Ramos (cell line): ENCODE results near the gene CTCFL.
"Not testable (repeated sequence)": the region's sequence is repeated elsewhere in the genome, so short reads cannot be mapped to it uniquely, and the experiment has no call there.

ENCODE experiments used
- in situ Hi-C: fragments of 300-500 bp; cut with MboI; formaldehyde crosslinking; loops from one replicate; pipeline ENCODE4 v1.14.3; 2022; ENCODE audit warnings: low sequenced_read_pairs; ENCODE audit not compliant: unreplicated experiment

CTCFL gene

GRCh38 chr20:57495978-57496377, 29.0 kb downstream of the CTCFL start:
- in situ Hi-C loops: loop anchor here (5.0 kb wide), 1 partner anchor 109 kb away; no protein-coding TSS in a partner anchor

GRCh38 chr20:57493091-57493615, 31.8 kb downstream of the CTCFL start:
- in situ Hi-C loops: no loop called here

- in situ Hi-C loops: no loop called here
These were observed 33.6 kb downstream of the CTCFL start for GRCh38 chr20:57491373-57491772.

- in situ Hi-C loops: not testable (repeated sequence)
These were observed 36.7 kb downstream of the CTCFL start for GRCh38 chr20:57488277-57488676.

- in situ Hi-C loops: no loop called here
These were observed 39.2 kb downstream of the CTCFL start for GRCh38 chr20:57485770-57486169.

- in situ Hi-C loops: no loop called here
These were observed 40.2 kb downstream of the CTCFL start for GRCh38 chr20:57484772-57485171.

- in situ Hi-C loops: no loop called here
These were observed 41.5 kb downstream of the CTCFL start for GRCh38 chr20:57483287-57484050.

GRCh38 chr20:57482796-57483195, 42.1 kb downstream of the CTCFL start:
- in situ Hi-C loops: no loop called here

GRCh38 chr20:57482148-57482547, 42.8 kb downstream of the CTCFL start:
- in situ Hi-C loops: no loop called here

- in situ Hi-C loops: no loop called here
These were observed 43.6 kb downstream of the CTCFL start for GRCh38 chr20:57481281-57481711.

GRCh38 chr20:57480444-57481160, 44.3 kb downstream of the CTCFL start:
- in situ Hi-C loops: no loop called here

GRCh38 chr20:57479196-57479595, 45.7 kb downstream of the CTCFL start:
- in situ Hi-C loops: loop anchor here (10.0 kb wide), 3 partner anchors 84 to 206 kb away; partner anchors contain the start of gene RBM38

- in situ Hi-C loops: loop anchor here (10.0 kb wide), 3 partner anchors 83 to 207 kb away; partner anchors contain the start of gene RBM38
These were observed 46.8 kb downstream of the CTCFL start for GRCh38 chr20:57478176-57478575.

GRCh38 chr20:57476641-57477461, 48.1 kb downstream of the CTCFL start:
- in situ Hi-C loops: loop anchor here (10.0 kb wide), 3 partner anchors 82 to 208 kb away; partner anchors contain the start of gene RBM38

- in situ Hi-C loops: loop anchor here (10.0 kb wide), 3 partner anchors 81 to 209 kb away; partner anchors contain the start of gene RBM38
These were observed 48.8 kb downstream of the CTCFL start for GRCh38 chr20:57476084-57476526.

GRCh38 chr20:57475388-57476083, 49.4 kb downstream of the CTCFL start:
- in situ Hi-C loops: loop anchor here (10.0 kb wide), 3 partner anchors 81 to 209 kb away; partner anchors contain the start of gene RBM38

- in situ Hi-C loops: loop anchor here (10.0 kb wide), 3 partner anchors 80 to 210 kb away; partner anchors contain the start of gene RBM38
These were observed 50.1 kb downstream of the CTCFL start for GRCh38 chr20:57474816-57475215.

GRCh38 chr20:57474205-57474604, 50.7 kb downstream of the CTCFL start:
- in situ Hi-C loops: loop anchor here (10.0 kb wide), 3 partner anchors 79 to 211 kb away; partner anchors contain the start of gene RBM38
